Dedifferentiated amniotic fluid mesenchymal stem cell (primary cell): ENCODE measurements around the gene RNF186.

ENCODE experiments used
- DNase-seq: peaks from one replicate; pipeline ENCODE4 v3.0.0-alpha.2; 2016; ENCODE audit errors: extremely low spot score

RNF186 gene

GRCh38 chr1:19764848-19765247 lies 50.2 kb downstream of the RNF186 start:
- no peak for DNase-seq
